Stomach smooth muscle (tissue), 2 donors: ENCODE data around the gene CHN1.

Experiments
- H3K27ac ChIP-seq: one replicate; pipeline ENCODE4 v1.7.0; 2013; ENCODE audit warnings: mild to moderate bottlenecking, low read length, inconsistent platforms
- H3K27me3 ChIP-seq, 2 donors: one replicate each; pipeline ENCODE4 v1.7.0; 2013; ENCODE audit warnings: low read length in 2 of 2; ENCODE audit not compliant: insufficient read depth in 2 of 2, control insufficient read depth in 1 of 2
- H3K36me3 ChIP-seq, 2 donors: one replicate each; pipeline ENCODE4 v1.7.0; 2013; ENCODE audit warnings: low read length in 2 of 2; ENCODE audit not compliant: control insufficient read depth in 2 of 2, insufficient read depth in 2 of 2
- H3K4me1 ChIP-seq: one replicate; pipeline ENCODE4 v1.7.0; 2013; ENCODE audit warnings: low read length; ENCODE audit not compliant: control insufficient read depth, insufficient read depth
- H3K4me3 ChIP-seq, 2 donors: one replicate each; pipeline ENCODE4 v1.7.0; 2013; ENCODE audit warnings: low read length in 2 of 2
- H3K9ac ChIP-seq, 2 donors: one replicate each; pipeline ENCODE4 v1.7.0; 2013; ENCODE audit warnings: low read length in 2 of 2, mild to moderate bottlenecking in 1 of 2
- H3K9me3 ChIP-seq, 2 donors: one replicate each; pipeline ENCODE4 v1.7.0; 2013; ENCODE audit warnings: low read length in 2 of 2; ENCODE audit not compliant: control insufficient read depth in 2 of 2
- donor health status: healthy.
- donor health status: Pancreatic carcinoma.

CHN1 gene

DNA sequence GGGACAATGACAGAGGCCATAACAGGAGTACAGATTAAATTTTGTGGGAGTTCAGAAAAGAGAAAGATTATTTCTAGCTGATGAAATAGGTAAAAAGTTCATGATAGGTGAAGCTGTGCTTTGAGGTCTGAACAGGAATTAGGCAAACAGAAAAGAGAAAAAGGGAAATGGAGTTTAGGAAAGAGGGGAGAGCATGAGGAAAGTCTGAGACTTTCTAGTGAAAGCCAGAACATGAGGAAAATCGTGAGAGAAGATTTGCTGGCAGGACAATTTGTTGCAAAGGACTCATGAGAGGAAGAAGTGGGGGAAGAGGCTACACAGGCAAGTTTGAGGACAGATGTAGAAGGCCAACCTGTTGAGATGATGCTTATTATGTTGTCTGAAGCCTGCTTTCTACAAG is 6.3 kb upstream of the CHN1 start:
- peaks cover 5% of the 10 kb centered on the region for H3K4me1 ChIP-seq
- no peak overlapping the region for H3K9ac ChIP-seq
- H3K27ac ChIP-seq: no peak overlapping the region
- no peak overlapping the region for H3K4me3 ChIP-seq
- no peaks in the 10 kb centered on the region for H3K9me3 ChIP-seq
- H3K27me3 ChIP-seq: no peaks in the 10 kb centered on the region
- no peaks in the 10 kb centered on the region for H3K36me3 ChIP-seq

- no peak overlapping the region for H3K9ac ChIP-seq
- no peak overlapping the region for H3K27ac ChIP-seq
- peaks cover 6% of the 10 kb centered on the region for H3K4me1 ChIP-seq
- no peaks in the 10 kb centered on the region for H3K9me3 ChIP-seq
- no peaks in the 10 kb centered on the region for H3K36me3 ChIP-seq
- H3K27me3 ChIP-seq: no peaks in the 10 kb centered on the region
- H3K4me3 ChIP-seq: no peak overlapping the region
Observed at GRCh38 chr2:175010848-175011254, 5.7 kb upstream of the CHN1 start.

- Histone ChIP-seq H3K9ac (no peak overlapping the region), H3K27ac (no peak overlapping the region)
Observed at GRCh38 chr2:175009917-175010621, 4.9 kb upstream of the CHN1 start.

DNA sequence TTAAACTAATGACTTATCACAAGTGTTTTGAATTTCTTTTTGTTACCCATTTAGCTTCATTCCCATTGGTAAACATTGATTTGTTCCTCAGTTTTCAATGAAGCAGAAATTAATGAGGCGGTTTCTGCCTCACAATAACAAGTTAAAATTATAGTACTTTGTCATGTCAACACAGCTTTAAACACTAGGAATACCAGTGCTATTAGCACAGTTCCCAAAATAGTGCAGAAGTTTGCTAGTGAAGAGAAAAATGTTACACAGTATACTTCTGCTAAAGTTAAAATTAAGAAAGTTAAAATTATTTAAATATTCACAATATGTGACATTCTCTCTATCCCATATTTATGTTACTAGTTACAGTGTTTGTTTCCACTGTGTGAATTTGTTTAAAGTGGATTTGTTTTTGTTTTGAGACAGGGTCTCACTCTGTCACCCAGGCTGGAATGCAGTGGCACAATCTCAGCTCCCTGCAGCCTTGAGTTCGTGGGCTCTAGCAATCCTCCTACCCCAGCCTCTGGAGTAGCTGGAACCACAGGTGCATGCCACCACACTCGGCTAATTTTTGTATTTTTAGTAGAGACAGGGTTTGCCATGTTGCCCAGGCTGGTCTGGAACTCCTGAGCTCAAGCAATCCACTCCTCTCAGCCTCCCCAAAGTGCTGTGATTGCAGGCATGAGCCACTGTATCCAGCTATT is 3.8 kb upstream of the CHN1 start:
- H3K4me3 ChIP-seq: no peak overlapping the region
- no peak overlapping the region for H3K9ac ChIP-seq
- H3K27ac ChIP-seq: no peak overlapping the region
- no peaks in the 10 kb centered on the region for H3K36me3 ChIP-seq
- no peaks in the 10 kb centered on the region for H3K9me3 ChIP-seq
- peaks cover 9% of the 10 kb centered on the region for H3K4me1 ChIP-seq
- no peaks in the 10 kb centered on the region for H3K27me3 ChIP-seq

More at GRCh38 chr2:175009917-175010621, 4.9 kb upstream of the CHN1 start:
- no peaks in the 10 kb centered on the region for H3K27me3 ChIP-seq
- no peak overlapping the region for H3K4me3 ChIP-seq
- H3K36me3 ChIP-seq: no peaks in the 10 kb centered on the region
- no peaks in the 10 kb centered on the region for H3K9me3 ChIP-seq
- H3K4me1 ChIP-seq: peaks cover 9% of the 10 kb centered on the region

DNA sequence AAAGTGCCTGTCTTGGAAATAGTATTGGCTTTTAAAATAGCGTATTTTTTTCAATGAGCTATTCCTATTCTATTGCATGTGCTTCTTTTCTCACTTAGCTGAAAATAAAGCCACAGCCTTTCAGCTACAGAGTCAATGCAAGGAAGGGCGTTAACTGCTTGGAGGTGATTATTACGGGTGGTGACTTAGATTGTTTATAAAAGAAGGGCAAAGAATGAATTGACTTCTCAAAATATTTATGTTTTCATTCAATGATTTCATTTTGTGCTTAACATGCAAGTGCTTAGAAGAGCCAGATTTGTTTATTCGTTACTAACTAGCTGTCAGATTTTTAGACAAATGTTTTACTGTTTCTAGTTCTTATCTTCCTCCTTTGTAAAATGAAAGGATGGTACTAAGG is 2.8 kb upstream of the CHN1 start:
- Histone ChIP-seq H3K9ac (no peak overlapping the region), H3K9me3 (no peaks in the 10 kb centered on the region), H3K36me3 (no peaks in the 10 kb centered on the region), H3K4me3 (no peak overlapping the region), H3K27me3 (no peaks in the 10 kb centered on the region), H3K27ac (no peak overlapping the region), H3K4me1 (peaks cover 12% of the 10 kb centered on the region)

DNA sequence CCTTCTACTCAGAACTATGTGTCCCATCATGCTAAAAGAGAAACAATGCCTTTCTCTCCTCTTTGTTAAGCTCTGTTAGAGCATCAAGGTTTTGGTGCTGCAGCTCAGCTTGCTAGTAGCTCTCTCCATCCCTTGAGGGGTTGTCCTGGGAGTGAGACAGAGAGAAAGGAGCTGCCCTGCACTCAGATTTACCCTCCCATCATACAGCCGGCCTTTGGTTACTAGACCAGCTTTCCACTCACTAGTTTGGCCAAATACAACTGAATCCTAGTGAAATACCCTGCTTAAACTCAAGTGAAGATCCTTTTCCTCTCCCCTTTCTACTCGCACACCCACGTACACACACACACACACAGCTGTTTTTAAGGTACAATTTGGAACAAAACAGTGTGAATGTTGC is 2.3 kb upstream of the CHN1 start:
- Histone ChIP-seq H3K9me3 (no peaks in the 10 kb centered on the region), H3K9ac (no peak overlapping the region), H3K4me3 (no peak overlapping the region), H3K36me3 (no peaks in the 10 kb centered on the region), H3K4me1 (peaks cover 12% of the 10 kb centered on the region), H3K27me3 (no peaks in the 10 kb centered on the region), H3K27ac (no peak overlapping the region)

- Histone ChIP-seq H3K27ac (no peak overlapping the region), H3K27me3 (no peaks in the 10 kb centered on the region)
Observed at GRCh38 chr2:175006281-175006680, 1.1 kb upstream of the CHN1 start.

GRCh38 chr2:175005733-175006264 is 618 bp upstream of the CHN1 start:
- Histone ChIP-seq H3K9me3 (no peaks in the 10 kb centered on the region), H3K4me3 (peak overlapping the region; percentile 83 to 84), H3K36me3 (no peaks in the 10 kb centered on the region), H3K9ac (peak overlapping the region; percentile 70 to 71), H3K4me1 (peaks cover 12% of the 10 kb centered on the region), H3K27me3 (no peaks in the 10 kb centered on the region), H3K27ac (peak overlapping the region; percentile 69)

More at GRCh38 chr2:175006281-175006680, 1.1 kb upstream of the CHN1 start:
- Histone ChIP-seq H3K9ac (no peak overlapping the region), H3K9me3 (no peaks in the 10 kb centered on the region), H3K4me3 (no peak overlapping the region), H3K4me1 (peaks cover 12% of the 10 kb centered on the region), H3K36me3 (no peaks in the 10 kb centered on the region)

DNA sequence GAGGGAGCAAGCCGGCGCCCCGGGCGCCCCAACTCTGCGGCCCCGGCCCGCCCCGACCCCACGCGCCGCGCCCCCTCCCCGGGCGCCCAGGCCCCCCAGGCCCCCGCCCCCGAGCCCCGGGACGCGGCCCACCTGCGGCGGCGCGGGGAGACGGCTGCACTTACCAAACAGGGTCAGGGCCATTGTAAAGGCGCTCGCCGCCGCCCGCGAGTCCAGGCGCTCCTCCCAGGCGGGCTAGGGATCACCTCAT is 526 bp downstream of the CHN1 start:
- Histone ChIP-seq H3K36me3 (no peaks in the 10 kb centered on the region), H3K9me3 (no peaks in the 10 kb centered on the region), H3K9ac (peak overlapping the region; percentile 70 to 71), H3K4me3 (peak overlapping the region; percentile 83 to 84), H3K27me3 (no peaks in the 10 kb centered on the region), H3K4me1 (peaks cover 12% of the 10 kb centered on the region), H3K27ac (peak overlapping the region; percentile 69)

DNA sequence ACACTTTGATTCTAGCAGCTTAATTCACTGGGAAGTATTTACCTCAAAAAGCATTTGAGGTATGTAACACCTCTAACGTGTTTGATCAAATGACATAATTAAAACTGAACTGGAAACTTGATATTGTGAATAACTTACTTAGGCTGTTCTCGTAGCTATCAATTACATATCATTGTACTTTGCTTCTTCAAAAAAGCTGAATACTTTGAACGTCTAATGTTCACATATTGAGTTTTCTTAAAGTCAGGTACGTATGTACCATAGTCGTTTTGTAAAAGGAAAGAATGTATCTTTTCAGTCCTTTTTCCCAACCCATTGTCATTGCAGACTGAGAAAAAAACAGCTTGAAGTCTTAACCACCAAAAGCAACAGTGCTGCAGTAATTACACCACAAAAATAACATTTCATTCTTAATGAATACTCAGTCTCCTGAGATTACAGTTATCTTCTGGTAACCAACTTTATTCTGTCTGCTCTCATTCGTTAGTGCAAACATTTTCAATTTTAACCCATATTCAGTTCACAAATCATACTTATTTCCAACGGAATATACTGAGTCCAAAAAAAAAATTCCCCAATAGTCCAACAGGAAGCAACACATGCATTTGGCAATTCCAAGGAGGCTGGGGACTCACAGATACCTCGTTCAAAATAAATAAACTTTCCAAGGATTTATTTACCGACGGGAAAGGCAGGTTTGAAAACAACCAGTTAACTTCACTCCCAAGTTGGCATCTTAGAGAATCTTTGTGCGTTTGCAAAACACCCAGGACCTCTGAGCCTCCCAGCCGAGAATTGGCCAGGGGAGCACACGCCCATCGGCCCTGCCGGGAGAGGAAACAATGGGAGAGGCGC is 1.1 kb downstream of the CHN1 start:
- Histone ChIP-seq H3K4me3 (peak overlapping the region; percentile 65 to 83), H3K9me3 (no peaks in the 10 kb centered on the region), H3K27me3 (no peaks in the 10 kb centered on the region), H3K4me1 (peaks cover 12% of the 10 kb centered on the region), H3K36me3 (no peaks in the 10 kb centered on the region), H3K9ac (peak overlapping the region; percentile 45 to 55), H3K27ac (peak overlapping the region; percentile 46)
